HepG2 (cell line): ENCODE measurements around the gene ADCY1.

Source experiments
- CTCF ChIP-seq: sonication (generic); formaldehyde crosslinking; IDR thresholded peaks from 2 replicates; pipeline ENCODE4 v1.5.0; 2020; ENCODE audit warnings: mild to moderate bottlenecking, missing genetic modification reagents, moderate library complexity
- GABPA ChIP-seq, 2 experiments: IDR thresholded peaks; 2 replicates each; pipeline ENCODE4 v1.6.1; 2011 to 2016; ENCODE audit warnings: low read depth in 2 of 2, low read length in 1 of 2, missing biosample characterization in 1 of 2, missing genetic modification characterization in 1 of 2
- HBP1 ChIP-seq: IDR thresholded peaks from 2 replicates; pipeline ENCODE4 v1.6.1; 2016; ENCODE audit warnings: low read depth, control low read depth
- KDM1A ChIP-seq: IDR thresholded peaks from 2 replicates; pipeline ENCODE4 v1.6.1; 2016; ENCODE audit warnings: missing compliant biosample characterization
- TRIM24 ChIP-seq: sonication (generic); formaldehyde crosslinking; IDR thresholded peaks from 2 replicates; pipeline ENCODE4 v1.8.0; 2022; ENCODE audit warnings: mild to moderate bottlenecking, missing genetic modification reagents
- ZFY ChIP-seq: sonication (generic); formaldehyde crosslinking; IDR thresholded peaks from 2 replicates; pipeline ENCODE4 v1.4.0; 2020; ENCODE audit warnings: missing genetic modification reagents
- ZNF687 ChIP-seq: sonication (generic); formaldehyde crosslinking; IDR thresholded peaks from 2 replicates; pipeline ENCODE4 v1.5.1; 2020; ENCODE audit warnings: mild to moderate bottlenecking, missing genetic modification reagents, moderate library complexity

- TF ChIP-seq ZFY (no peak), HBP1 (CRISPR knock-in tag) (no peak), KDM1A (CRISPR knock-in tag) (no peak), ZNF687 (no peak), GABPA (IDR thresholded peaks at IDR 0.05; ENCODE audit: low read depth, low read length) (no peak), GABPA (CRISPR knock-in tag; IDR thresholded peaks at IDR 0.05; ENCODE audit: low read depth) (no peak), CTCF (CRISPR knock-in tag) (no peak), TRIM24 (CRISPR knock-in tag) (no peak)
These were observed 15.9 kb downstream of the ADCY1 start for GRCh38 chr7:45589915-45590678.
